NCI-H446 treated with DMSO at 0.1 percent for 48 hours (cell line): ENCODE results near the gene SNAI3.
A peak's percentile ranks its signal among the peaks of the same experiment; 100 is the strongest.
"Not testable (repeated sequence)": the region's sequence is repeated elsewhere in the genome, so short reads cannot be mapped to it uniquely, and the experiment has no call there.

Source experiments
- DNase-seq: peaks from one replicate; lab custom pipeline; 2025; lab: John Stamatoyannopoulos, UW

The SNAI3 gene

DNA sequence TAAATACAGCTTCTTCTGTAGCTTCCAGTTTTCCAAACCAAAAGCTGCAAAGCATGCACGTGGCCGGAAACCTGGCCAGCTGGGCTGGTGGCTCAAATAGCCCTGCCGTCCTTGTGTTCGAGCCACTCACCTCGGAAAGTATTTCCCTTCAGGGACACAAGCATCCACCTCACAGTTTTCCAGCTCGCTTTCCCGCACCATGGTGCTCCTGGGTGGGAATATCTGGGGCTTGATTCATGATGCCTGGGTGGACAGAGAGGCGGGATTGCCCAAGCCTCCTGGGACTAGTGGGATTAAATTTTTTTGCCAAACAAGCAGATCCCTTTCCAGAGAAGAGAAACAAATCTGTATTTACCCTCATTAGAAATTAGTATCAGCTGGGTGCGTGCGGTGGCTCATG, 16.3 kb downstream of the SNAI3 start:
- no peak for DNase-seq

GRCh38 chr16:88669493-88669892, 16.8 kb downstream of the SNAI3 start:
- not testable (repeated sequence) for DNase-seq

DNA sequence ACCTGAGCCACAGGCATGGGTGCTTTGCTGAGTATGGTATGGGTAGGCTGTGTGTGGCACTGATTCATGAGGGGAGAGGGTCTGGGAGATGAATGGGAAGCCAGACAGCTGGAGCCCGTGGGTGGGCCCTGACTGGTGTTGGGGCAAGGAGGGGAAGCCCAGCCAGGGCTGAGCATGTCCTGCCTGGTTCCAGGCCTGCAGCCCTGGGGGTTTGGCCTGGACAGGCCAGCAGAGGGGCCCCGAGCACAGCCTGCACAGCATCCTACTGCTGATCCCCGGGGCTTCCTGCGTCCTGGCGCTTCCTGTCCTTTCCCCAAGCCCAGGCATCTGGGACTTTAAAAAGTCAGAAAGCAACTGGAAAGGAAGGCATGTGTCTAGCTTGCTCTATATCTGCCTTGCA, 18.8 kb downstream of the SNAI3 start:
- no peak for DNase-seq

- DNase-seq = no peak
These were observed 20.7 kb downstream of the SNAI3 start for GRCh38 chr16:88665570-88665969.

GRCh38 chr16:88665148-88665547, 21.2 kb downstream of the SNAI3 start:
- no peak for DNase-seq

- peak; percentile 87 for DNase-seq
These were observed 23.3 kb downstream of the SNAI3 start, which contains the start of gene MVD for GRCh38 chr16:88662843-88663606. TSS of gene MVD (minus strand) at chr16:88663091. CDS start at chr16:88663080, 11 bp downstream.

- no peak for DNase-seq
These were observed 24.0 kb downstream of the SNAI3 start for GRCh38 chr16:88662222-88662842.

DNA sequence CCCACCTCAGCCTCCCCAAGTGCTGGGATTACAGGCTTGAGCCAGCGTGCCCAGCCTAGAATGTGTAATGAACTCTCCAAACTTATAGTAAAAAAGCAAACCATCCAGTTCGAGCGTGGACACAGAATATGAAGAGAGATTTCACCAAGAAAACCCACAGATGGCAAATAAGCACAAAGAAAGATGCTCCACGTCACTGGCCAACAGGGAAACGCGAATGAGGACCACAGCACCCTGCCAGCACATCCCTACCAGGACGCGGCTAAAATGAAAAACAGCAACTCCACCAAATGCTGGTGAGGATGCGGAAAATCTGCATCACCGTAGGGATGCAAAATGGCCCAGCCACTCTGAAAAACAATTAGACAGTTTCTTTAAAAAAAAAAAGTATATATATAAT, 24.8 kb downstream of the SNAI3 start:
- no peak for DNase-seq

DNA sequence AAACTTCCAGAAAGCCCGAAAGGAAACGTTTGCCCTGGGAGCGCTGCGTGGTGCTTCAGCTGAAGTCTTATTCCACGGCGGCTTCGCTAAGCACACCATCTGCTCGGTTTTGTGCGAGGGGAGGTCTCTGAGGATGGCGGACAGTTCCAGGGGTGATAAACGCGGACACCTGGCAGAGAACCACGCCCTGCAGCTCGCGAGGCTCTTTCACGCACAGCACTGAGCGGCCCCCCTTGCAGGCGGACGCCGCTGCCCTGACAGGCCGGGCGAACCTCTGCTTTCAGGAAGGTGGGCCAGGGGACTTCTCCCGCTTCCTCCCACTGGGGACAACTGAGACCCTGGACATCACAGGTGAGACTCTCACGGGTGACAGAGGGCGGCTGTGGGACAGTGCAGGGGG, 27.1 kb downstream of the SNAI3 start:
- no peak for DNase-seq

- DNase-seq = no peak
These were observed 27.6 kb downstream of the SNAI3 start for GRCh38 chr16:88658714-88659113.

DNA sequence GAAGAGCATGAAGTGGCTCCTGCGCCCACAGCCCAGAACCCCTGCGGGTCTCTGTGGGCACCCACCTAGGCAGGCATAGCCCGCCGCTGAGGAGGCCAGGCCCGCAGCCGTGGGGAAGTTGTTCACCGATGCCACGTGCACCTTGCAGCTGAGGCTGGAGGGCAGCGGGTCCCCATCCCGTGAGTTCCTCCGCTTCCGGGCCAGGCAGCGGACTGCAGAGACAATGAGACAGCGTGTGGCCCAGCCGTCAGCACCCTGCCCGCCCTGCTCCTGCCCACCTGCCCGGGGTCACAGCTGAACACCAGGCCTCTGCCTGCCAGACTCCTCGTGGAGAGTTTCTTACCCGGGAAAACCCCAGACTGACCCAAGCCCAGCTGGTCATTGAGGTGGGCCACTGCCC, 28.9 kb downstream of the SNAI3 start:
- no peak for DNase-seq

DNA sequence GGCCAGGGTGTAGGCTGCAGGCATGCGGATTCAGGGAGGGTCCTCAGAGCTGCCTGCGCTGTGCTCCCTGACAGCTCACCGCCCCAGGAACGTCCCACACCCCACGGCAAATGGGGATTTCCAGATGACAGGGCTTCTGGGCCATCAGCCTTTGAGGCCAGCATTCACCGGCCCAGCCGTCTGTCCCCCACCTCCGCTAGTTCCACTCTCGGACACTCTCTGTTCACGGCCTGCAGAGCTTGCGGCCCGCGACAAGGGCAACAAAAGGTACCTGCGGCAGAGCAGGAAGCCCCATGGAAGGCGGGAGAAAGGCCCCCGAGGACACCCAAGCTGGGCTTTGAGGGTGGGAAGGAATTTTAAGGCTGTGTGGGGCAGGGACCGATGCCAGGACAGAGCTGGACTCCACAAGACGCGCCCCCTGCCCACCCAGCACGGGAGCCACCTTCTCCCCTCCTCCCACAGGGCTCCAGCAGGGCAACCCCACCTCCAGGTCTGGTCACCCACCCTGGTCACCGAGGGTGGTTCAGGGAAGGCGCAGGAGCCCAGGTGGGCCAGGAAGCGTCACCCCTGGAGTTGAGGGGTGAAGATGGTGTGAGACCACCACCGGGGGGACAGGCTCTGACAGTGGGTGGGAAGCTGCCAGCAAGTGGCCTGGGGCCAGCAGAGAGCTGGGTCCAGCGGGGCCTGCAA, 29.9 kb downstream of the SNAI3 start:
- no peak for DNase-seq

GRCh38 chr16:88655733-88656281, 30.5 kb downstream of the SNAI3 start:
- no peak for DNase-seq

DNA sequence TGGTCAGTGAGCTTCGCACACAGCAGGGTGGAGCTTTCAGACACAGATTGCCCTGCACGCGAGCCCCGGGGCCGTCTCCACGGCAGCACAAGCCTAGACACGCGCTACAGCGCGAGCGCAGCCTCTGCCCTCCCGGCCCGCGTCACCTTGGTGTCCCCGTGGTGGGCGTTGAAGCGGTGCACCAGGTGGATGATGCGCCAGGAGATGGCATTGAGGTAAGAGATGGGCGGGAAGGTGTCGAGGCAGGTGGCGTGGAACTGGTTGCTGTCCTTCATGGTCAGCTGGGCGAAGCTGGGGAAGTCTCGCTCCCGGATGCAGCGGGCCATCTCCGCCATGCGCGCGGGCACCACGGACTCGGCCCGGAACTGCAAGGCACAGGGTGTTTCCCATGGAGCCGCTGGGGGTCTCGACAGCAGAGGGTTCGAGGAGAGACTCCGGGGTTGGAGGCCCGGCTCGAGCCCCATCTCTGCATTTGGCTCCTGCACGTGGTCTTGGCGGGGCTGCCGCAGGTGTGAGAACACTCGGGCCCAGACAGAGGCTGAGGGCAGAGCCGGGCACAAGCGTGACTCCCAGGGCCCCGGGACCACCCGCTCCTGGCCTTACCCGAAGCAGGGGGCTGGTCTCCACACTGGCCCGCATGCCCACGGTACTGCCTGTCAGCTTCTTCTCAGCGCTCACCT, 31.1 kb downstream of the SNAI3 start:
- DNase-seq = no peak

- no peak for DNase-seq
These were observed 31.8 kb downstream of the SNAI3 start for GRCh38 chr16:88654363-88655052.

DNA sequence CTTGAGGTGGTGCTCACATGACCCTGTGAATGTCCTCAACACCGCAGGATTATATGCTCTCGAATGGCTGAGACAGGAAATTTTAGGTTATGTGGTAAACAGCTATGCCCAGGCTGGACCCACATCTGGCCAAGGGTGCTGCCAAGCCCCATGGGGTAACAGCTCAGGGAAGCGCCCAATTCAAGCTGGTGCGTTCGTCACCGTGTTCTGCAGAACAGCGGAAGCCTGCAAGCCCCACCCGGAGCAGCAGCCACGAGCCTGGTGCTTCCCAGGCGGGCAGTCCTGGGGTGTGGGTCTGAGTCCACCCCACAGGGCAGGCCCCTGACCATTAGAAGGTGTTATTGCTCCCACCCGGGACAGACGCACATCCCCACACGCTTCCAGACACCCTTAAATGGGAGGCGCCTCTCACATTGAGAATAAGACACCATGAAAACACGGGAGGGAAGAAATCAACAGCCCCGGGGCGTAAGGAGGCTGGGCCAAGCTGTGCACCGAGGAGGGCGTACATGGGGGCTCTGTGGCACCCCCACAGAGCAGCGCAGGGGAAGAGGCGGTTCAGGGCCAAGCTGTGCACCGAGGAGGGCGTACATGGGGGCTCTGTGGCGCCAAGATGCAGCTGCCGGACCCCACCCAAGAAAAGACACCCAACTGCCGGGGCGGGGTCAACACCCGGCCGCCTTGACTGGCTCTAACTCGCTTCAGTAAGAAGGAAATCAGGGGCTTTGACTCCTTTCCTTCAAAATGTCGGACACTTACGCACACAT, 32.5 kb downstream of the SNAI3 start:
- DNase-seq = no peak

- DNase-seq = no peak
These were observed 33.2 kb downstream of the SNAI3 start for GRCh38 chr16:88653101-88653500.

- no peak for DNase-seq
These were observed 33.6 kb downstream of the SNAI3 start for GRCh38 chr16:88652762-88653063.

- DNase-seq = no peak
These were observed 34.1 kb downstream of the SNAI3 start for GRCh38 chr16:88651989-88652761.

GRCh38 chr16:88651276-88651988, 34.9 kb downstream of the SNAI3 start:
- DNase-seq = no peak
